Measurements from ENCODE around the gene PIEZO1.

PIEZO1 gene

DNA sequence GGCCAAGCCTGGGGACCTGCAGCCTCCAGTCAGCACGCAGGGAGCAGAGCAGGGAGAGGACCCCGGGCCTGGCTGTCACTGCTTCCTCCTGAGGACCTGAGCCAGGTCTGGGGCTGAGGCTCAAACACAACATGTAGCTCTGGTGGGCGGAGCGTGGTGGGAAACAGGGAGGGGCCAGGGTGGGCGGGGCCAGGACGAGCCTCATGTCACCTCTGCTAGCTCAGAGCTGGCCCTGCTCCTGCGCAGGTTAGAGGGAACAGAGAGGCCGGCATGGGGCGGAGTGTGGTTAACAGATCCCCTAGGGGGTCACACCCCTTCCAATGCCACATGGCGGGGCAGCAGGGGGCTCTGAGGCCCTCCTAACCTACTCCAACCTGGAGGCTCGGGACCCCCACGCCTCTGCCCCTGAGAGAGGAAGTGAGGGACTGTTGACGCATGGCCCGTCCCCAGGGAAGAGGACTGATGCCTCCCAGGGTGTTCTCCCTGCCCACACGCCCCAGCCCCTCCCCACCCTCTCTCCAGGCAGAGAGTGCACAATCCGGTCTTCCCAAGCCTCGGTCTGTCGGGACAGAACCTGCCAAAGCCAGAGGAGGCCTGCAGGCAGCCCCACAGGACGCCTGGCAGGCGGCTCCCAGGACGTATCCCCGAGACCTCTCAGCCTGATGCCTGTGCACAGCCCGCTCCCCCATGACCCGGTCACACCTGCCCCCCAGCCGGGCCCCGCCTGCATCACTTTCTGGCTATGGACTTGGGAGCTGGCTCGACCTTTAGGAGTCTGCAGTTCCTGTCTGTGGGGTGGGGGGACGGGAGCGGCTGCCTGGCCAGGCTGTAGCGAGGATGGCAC is 15.2 kb downstream of the PIEZO1 start:
- no peak for DNase-seq (ENCODE audit: low read depth in 2 of 2)

DNA sequence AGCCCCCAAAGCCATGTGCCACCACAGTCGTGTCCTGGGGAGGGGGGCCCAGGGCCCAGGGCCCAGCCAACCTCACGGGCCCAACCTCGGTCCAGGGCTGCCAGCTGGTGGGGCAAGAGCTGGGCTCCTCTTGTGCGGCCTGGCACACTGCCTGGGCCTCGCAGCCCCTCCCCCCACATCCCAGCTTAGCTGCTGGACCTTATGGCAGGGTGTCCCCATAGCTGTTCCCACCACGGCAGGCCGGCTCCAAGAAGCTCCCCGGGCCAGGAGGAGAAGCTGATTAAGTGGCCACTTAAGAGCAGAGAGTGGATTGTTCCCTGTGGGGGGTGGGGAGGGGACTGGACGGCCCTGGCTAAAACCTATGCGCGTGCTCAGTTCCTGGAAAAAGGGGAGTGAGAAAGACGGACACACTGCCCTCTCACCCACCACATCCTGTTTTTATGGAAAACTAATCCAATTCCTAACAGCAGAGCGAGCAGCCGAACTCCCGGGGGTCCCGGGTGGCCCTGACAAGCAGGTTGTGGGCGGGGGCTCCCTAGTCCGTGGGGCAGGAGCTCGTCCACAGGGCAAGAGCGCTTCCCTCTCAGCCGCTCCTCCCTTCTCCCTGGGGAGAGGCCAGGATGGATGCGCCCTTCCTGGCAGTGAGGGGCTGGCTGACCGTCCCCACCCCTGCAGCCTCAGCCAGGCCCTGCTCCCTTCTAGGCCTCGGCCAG is 16.8 kb downstream of the PIEZO1 start:
- no peak for DNase-seq (ENCODE audit: low read depth in 2 of 2)

DNA sequence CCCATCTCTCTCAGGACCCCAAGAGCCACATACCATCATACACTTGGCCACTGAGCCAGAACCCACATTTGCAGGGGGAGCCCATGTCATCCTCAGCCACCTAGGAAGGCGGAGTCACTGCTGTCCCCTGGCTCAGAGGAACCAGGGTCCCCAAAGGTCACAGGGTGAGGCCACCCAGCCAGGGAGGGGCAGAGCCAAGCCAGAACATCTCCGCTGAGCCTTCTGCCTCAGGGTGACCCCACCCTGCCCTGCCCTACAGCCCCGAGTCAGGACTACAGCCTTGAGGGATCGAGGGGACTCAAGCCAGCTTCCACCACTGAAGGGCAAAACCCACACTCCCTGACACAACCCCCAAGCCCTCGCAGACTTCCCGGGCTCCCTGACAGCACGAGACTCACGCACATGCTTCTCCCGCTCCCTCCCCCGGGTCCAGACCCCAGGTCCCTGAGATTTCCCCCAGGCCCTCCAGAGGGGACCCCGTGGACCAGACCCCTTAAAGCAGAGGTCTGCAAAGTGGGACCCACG is 17.4 kb downstream of the PIEZO1 start:
- no peak for DNase-seq (ENCODE audit: low read depth in 2 of 2)

DNA sequence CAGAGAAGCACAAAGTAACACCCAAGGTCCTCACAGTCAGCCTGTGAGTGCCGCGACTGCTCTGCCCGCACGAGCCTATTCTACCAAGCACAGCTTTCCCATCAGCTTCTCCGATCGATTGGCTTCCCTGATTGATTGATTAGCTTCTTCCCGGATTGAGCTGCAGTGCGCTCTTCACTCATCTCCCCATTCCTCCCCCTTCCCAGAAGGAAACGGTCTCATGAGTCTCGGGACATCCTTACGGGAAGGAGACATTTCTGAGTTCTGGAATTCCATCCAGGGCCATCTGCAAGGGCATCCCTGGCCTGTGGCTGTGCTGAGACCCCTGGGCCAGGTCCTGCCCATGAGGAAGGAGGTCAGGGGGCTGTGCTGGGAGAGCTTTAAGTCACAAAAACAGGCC is 18.0 kb downstream of the PIEZO1 start:
- DNase-seq (ENCODE audit: low read depth in 2 of 2) = no peak

DNA sequence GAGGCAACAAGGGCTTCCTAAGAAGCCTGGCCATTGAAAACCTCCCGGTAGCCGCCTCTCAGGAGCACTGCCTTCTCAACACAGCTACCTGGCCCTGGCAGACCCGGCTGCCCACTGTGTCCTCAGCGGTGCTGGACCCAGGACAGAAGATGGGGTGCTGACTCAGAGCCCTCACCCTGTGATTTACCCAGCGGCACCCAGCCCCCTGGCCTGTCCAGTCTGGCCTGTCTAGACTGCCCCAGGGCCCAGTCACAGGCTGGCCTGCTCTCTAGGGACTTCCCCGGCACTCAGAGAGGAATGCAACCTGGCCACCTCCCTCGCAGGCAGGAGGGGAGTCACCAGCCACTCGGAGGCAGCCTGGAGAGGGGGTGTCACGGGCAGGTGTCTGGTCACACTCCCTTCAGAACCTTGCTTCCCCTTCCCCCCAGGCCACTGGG is 20.1 kb downstream of the PIEZO1 start:
- no peak for DNase-seq (ENCODE audit: low read depth in 2 of 2)

DNA sequence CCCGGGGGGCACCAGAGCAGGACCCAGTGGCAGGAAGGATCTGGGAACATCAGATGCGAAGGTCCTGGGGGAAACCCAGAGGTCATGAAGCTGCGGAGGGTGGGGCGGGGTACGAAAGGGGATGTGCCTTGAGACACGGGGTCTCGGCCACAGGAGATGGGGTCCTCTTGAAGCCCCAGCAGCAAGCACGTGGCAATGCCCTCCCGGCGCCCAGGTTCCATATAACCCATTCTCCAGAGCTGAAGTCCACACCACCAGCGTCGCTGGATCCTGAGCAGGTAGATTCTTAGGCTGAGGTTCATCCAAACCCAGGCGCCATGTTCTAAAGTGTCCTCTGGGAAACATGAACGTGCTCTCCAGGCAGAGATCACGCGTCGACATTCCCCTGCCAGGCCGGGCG is 20.9 kb downstream of the PIEZO1 start:
- no peak for DNase-seq (ENCODE audit: low read depth in 2 of 2)

DNA sequence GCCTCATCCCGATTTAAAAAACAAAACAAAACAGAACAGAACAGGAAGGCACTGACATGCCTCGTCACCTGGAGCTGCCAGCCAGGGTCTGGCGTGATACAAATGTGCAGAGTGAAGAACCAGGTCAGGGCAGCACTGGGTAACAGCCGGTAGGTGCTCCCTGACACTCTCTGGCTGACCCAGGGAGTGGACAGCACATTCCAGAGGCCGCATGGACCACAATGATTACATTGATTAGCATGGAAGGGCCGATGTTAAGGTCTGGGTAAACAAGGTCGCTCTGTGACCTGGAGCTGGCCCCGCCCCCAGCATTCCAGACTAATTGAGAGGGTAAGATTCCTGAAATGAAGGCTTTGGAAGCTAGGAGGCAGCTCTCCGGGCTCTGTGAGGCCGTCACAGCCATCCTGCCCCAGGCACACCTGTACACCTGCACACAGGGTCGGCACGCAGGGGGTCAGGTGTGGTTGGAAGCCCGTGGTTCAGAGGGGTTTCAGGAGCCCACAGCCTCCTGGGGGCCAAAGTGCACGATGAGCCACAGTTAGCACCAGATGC is 21.4 kb downstream of the PIEZO1 start:
- DNase-seq (ENCODE audit: low read depth in 2 of 2) = no peak

DNA sequence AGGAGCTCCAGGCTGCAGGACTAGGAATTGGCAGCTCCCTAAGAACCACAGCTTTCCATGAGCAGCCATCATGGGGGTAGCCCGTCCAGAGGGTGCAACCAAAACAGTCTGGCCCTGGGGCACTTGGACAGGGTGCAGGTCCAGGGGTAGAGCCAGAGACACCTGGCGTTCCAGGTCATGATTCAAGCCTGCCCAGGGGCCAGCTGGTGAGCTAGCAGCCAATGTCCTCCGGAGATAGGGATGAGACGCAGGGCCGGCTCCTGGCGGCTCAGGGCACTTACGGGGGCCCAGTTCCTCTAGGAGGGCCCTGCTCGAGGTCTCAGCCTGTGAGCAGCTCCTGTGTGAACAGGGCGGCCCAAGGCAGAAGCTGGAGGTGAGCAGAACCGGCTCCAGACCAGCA is 22.1 kb downstream of the PIEZO1 start:
- no peak for DNase-seq (ENCODE audit: low read depth in 2 of 2)

DNA sequence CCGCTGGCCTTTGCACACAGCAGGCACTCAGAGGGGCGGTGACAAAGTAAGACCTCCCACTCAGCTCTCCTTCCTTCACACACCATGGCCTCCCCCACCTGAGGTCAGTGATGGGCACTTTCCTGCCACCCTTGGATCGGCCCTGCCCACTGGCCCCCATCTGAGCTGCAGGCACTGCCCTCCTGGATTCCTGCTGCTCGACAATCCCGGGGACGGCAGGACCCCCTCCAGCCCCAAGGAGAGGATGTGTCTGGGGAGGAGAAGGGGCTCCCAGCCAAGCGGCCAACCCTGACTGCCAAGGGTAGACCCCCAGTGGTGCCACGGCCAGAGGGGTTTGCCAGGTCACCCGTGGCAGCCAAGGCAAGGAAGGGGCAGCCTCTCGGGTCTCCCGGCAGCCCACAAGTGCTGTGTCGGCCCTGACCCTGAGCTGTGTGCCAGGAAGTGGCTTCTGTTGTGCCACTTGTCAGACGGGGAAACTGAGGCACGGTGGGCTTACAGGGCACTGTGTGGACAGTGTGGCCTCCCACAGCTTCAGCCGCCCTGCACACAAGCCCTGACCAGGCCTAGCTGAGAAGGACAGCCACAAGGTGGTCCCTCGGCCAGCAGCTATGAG is 22.7 kb downstream of the PIEZO1 start:
- DNase-seq (ENCODE audit: low read depth in 2 of 2) = no peak

DNA sequence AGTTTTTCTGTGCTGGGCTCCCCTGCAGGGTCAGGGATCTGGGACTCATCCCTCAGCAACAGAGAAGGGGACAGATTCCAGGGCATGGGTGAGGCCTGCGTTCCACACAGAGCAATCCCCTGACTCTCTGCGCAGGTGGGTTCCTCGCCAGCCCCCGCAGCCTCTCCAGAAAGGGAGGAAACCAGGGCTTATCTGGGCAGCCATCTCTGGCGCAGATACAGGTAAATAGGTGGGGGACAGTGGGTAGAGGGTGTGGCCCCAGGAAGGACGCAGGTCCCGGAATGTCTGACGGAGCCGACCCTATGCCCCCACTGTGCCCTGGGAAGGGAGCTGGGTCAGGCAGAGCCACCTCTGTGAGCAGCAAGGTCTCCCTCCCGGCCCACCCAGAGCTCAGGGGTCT is 23.2 kb downstream of the PIEZO1 start:
- DNase-seq (ENCODE audit: low read depth in 2 of 2) = no peak

DNA sequence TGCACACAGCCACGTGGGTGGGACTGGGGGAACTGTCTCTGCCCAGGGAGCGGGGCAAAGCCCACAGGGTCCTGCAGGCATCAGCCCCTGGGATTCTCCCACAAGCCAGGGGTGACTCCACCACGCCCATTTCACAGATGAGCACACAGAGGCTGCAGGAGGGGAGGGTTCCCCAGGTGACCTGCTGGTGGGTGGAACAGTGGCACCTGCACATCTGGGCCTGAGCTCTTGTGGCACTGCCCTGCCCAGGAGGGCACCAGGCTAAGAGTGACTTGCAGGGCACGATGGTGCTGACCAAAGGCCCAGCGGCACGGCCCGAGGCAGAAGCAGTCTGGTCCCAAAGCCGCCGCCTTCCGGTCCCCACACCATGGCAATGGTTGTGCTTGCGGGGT is 23.9 kb downstream of the PIEZO1 start:
- DNase-seq (ENCODE audit: low read depth in 2 of 2) = no peak

DNA sequence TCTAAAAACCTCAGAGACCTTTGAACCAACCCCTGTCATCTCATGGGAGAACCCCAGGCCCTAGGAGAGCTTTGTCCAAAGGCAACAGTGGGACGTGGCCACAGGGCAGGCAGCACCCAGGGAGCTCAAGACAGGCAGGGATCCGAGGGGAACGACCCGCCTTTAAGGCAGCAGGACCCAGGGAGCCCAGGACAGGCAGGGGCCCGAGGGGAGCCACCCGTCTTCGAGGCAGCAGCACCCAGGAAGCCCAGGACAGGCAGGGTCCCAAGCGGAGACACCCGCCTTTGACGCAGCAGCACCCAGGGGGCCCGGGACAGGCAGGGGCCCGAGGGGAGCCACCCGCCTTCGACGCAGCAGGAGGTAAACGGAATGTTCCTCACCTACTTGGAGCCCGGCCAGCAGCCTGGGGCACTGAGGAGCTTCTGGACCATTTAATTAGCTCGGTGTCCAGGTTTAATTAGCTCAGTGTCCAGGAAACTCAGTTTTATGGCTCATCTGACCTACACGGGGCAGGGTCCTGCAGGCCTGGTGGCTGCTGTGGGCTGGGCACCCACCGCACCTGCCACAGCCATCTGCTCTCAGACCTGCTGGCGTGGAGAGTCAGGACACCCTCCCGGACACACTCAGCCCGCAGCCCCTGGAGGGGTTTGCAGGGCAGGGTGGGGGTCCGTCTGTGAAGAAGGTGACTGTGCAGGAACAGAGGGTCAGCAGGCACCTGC is 24.4 kb downstream of the PIEZO1 start:
- DNase-seq (ENCODE audit: low read depth in 2 of 2) = no peak

DNA sequence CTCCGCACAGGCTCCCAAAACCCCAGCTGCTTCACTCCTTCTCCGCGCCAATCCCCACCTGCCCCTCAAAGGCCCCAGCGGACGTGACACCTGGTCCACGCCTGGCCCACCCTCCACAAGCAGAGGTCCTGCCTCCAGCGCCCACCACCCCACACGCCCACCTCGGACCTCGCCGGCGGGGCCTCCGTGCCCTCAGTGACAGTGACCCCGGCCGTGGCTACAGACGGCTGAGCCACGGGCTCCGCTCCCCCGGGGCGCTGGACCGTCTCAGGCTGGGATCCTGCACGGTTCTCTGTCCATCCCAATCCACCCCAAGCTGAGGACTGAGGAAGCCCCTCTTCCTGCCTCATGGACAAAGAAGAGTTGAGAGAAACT is 25.1 kb downstream of the PIEZO1 start:
- DNase-seq (ENCODE audit: low read depth in 2 of 2) = no peak

DNA sequence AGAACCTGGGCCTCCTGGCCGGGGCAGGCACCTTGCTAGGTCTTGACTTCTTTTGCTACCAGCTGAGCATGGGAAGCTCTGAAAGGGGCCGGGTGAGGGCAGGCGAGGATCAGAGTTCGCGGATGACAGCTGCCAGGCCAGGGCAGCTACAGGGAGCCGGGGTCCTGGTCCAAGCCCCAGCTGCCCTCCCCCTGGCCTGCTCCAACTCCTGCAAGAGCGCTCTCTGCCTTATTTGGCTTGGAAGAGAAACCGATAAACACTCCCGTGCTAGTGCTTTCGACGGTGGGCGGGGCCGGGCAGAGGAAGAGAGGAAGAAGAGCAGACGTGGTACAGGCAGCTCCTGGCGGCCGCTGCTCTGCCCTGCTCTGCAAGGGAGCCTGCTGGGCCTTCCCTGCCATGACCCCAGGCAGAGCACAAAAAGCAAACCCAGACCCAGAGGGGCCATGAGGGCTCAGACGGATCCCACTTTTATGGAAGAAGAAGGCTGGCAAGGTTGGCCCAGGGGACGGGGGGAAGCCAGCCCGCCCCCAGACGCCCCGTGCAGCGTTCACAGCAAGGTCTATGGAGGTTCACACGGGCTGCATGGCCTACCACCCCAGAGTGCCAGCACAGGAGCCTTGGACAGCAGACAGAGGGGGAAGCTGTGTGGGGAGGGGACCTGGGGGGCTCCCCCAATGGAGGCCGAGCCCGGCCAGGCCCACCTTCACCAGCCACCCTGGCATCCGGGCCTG is 25.6 kb downstream of the PIEZO1 start:
- DNase-seq (ENCODE audit: low read depth in 2 of 2) = peak in 1 of 2 donors; percentile 37

DNA sequence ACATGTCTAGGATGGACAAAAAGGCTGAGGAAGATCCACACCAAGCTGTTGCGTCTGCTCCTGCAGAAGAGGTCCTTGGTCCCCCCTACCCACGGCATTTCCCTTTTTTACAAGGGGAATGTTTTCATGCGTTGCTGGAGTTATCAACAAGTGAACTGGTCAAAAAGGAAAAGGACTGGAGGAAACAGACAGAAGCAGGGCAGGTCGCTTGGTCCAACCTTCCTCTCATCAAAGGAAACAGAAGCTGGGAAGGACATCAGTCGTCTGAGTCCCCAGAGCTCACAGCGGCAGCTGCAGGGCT is 26.1 kb downstream of the PIEZO1 start:
- no peak for DNase-seq (ENCODE audit: low read depth in 2 of 2)

DNA sequence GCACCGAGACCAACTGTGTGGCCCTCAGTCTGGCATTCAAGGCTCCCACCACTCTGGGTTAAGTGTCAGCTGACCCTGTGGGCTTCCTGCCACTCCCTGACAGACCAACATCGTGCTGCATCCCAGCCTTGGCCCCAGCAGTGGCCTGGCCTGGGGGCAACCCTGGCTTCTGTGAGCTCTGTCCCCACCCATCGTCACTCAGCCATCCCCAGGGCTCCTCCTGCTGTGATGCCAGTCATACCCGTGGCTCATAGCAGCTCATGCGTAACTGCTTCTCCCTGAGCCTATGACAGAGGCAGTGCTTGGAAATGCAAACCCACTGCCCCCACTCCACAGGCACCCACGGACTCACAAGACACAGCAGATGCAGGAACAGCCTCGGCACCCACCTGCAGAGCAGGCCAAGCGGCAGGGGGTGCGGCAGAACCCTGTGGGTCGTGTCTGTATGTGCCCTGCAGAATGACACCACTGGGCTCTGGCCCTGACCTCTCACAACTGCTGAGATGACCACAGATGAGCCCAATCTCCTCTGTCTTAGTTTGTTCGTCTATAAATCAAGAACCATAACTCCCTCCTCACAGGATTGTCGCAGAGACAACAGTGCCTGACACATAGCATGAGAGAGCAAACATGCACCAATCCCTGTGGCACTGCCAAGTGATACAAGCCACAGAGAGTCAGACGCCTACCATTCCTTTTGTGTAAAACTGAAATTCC is 26.6 kb downstream of the PIEZO1 start:
- no peak for DNase-seq (ENCODE audit: low read depth in 2 of 2)

DNA sequence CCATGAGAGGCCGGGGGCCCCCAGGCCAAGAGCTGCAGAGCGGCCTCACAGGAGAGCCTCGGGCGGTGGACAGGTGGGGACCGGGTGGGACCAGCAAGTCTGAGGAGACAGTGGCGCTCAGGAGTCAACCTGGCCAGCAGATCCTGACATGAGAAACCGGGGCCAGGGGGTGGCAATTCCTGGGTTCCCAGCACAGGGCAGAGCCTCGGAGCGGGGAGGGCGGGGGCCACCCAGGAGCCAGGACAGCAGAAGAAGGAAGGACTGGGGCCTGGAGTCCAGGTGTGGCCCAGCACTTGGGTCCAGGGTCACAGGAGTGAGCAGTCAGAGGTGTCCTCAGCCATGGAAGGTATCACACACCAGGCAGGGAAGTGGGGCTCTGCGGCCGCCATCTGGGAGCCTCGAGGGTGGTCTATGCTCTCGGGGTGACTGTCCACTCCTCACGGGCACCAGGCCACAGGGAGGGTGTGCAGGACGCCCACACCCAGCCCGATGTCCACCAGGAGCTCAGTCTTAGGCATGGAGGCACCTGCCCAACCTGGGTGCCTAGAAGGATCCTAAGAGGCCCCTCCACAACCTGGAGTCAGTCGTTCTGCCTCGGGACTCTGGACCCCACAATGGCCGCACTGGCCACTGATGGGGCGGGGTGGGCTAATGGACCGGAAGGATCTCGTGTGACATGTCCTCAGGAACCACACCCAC is 29.1 kb downstream of the PIEZO1 start:
- no peak for DNase-seq (ENCODE audit: low read depth in 2 of 2)

DNA sequence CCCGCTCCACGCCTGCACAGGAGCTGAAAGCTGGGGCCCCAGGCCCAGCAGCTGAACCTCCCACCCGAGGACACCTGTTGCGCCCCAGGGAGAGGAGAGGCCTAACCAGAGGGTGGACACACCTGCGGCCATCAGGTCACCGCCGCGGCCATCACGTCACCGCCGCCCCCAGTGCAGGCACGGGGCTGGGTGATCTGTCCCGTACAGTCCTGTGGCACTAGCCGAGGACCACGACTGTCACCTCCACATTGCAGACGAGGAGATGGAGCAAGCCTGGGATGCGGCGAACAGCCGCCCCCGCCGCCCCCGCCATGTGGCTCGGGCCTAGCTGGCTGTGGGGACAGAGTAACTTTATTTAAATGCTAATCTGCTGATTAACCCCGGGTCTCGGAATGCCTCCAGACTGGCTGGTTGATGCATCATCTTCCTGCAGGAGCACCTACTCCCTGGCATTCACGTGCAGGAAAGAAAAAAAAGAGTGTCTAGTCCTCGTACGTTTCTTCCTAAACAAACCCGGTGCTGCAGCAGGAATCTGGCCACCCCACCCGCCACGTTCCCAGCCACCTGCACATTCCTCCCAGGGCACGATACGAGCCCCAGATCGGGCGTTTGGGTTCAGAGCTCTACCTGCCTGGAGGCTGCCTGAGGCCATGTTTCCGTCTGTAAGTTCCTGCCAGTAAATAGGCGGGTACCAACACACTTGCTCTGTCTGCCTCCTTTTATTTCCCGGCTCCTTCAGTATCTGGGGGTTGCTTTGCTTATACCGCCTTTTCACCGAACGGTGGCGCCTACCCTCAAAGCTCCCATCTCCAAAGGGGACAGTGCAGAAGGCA is 29.9 kb downstream of the PIEZO1 start:
- no peak for DNase-seq (ENCODE audit: low read depth in 2 of 2)

Data from stimulated activated CD4-positive, alpha-beta T cell treated with anti-CD3 and anti-CD28 coated beads, Interleukin-4, amount 100 ng/mL, for 48 hours (primary cell).